GM12878 (cell line): Measurements from ENCODE around the gene MAD2L2. TPM values are rescaled to one million over a fixed set of nuclear protein-coding genes. Genes with fewer than 3 reads are reported as not detected.

Source experiments
- ATAC-seq: fragments of 200-7000 bp; cut with Tn5 transposase; 3 replicates; pipeline ENCODE4 v1.9.1; 2020; ENCODE audit warnings: mild to moderate bottlenecking, moderate library complexity
- BruUV-seq: library from RNA; stranded (reverse); fragments of 400-500 nt; replicated peaks from 2 replicates; lab custom pipeline; 2021; lab: Mats Ljungman, UMichigan
- CTCF ChIA-PET: fragments of 300-600 bp; sonication (Branson Sonifier 250); formaldehyde crosslinking; extraction: SDS; loops from one replicate; lab custom pipeline; 2021; ENCODE audit warnings: inconsistent platforms; lab: Yijun Ruan, JAX
- POLR2A ChIA-PET: fragments of 350-600 bp; formaldehyde crosslinking; extraction: SDS; loops from one replicate; lab custom pipeline; 2021; ENCODE audit warnings: inconsistent platforms; lab: Charles Lee
- RAD21 ChIA-PET: fragments of 300-600 bp; sonication (Branson Sonifier 250); formaldehyde crosslinking; loops from one replicate; lab custom pipeline; 2023; ENCODE audit warnings: antibody characterized with exemption; ENCODE audit not compliant: unreplicated experiment; lab: Charles Lee
- SMC1A ChIA-PET: fragments of 300-600 bp; sonication (Branson Sonifier 250); formaldehyde crosslinking; loops from one replicate; lab custom pipeline; 2023; ENCODE audit not compliant: unreplicated experiment, uncharacterized antibody; lab: Charles Lee
- DNase-seq: peaks from one replicate; pipeline ENCODE4 v3.0.0-alpha.2; 2011; ENCODE audit warnings: low read depth, low spot score
- FAIRE-seq: peaks from 3 replicates; lab custom pipeline; 2011; peaks lifted over from hg19 to GRCh38; lab: Jason Lieb, UNC
- H2AFZ ChIP-seq: 2 replicates; pipeline ENCODE4 v1.6.0; 2011; ENCODE audit warnings: low read depth, low read length, control low read depth; ENCODE audit not compliant: control insufficient read depth
- H3K27ac ChIP-seq: 2 replicates; pipeline ENCODE4 v1.5.1; 2011; ENCODE audit warnings: control low read depth; ENCODE audit not compliant: control insufficient read depth, insufficient read depth
- H3K27me3 ChIP-seq, 2 experiments: replicated peaks in 1 of 2; 2 replicates each; pipeline versions ENCODE4 v1.6.0 to v1.6.1; 2011; ENCODE audit warnings: low read length in 1 of 2; ENCODE audit not compliant: control insufficient read depth in 2 of 2, insufficient read depth in 2 of 2
- H3K36me3 ChIP-seq, 2 experiments: 2 replicates each; pipeline ENCODE4 v1.5.1; 2011; ENCODE audit warnings: low read length in 1 of 2; ENCODE audit not compliant: control insufficient read depth in 2 of 2, insufficient read depth in 2 of 2
- H3K4me1 ChIP-seq: 2 replicates; pipeline ENCODE4 v1.6.1; 2011; ENCODE audit warnings: mild to moderate bottlenecking, low read length, moderate library complexity, mixed read lengths; ENCODE audit not compliant: control insufficient read depth, insufficient read depth
- H3K4me2 ChIP-seq: 2 replicates; pipeline ENCODE4 v1.6.0; 2011; ENCODE audit warnings: control low read depth; ENCODE audit not compliant: control insufficient read depth, insufficient read depth
- H3K4me3 ChIP-seq: fragments of 200-600 bp; sonication (generic); 2 replicates; pipeline ENCODE4 v1.5.1; 2016
- H3K79me2 ChIP-seq: 2 replicates; pipeline ENCODE4 v1.6.0; 2011; ENCODE audit warnings: low read length; ENCODE audit not compliant: control insufficient read depth, insufficient read depth
- H3K9ac ChIP-seq: 2 replicates; pipeline ENCODE4 v1.8.0; 2011; ENCODE audit warnings: low read length, control low read depth, mixed read lengths; ENCODE audit not compliant: control insufficient read depth, insufficient read depth
- H3K9me3 ChIP-seq: replicated peaks from 3 replicates; pipeline ENCODE4 v1.5.1; 2011; ENCODE audit warnings: mild to moderate bottlenecking, low read length; ENCODE audit not compliant: control insufficient read depth, insufficient read depth
- H4K20me1 ChIP-seq: 2 replicates; pipeline ENCODE4 v1.6.0; 2011; ENCODE audit not compliant: control insufficient read depth, insufficient read depth
- ESRRA ChIP-seq: IDR thresholded peaks from 2 replicates; pipeline ENCODE4 v1.6.1; 2012; ENCODE audit warnings: mild to moderate bottlenecking, low read length, improper control_type of control experiment
- ETV6 ChIP-seq, 2 experiments: fragments of 450-650 bp in 1 of 2; IDR thresholded peaks in 1 of 2; conservative IDR thresholded peaks in 1 of 2; 2 replicates each; pipeline ENCODE4 v1.6.1; 2014; ENCODE audit warnings: antibody characterized with exemption in 1 of 2, borderline replicate concordance in 1 of 2, low read depth in 1 of 2, mild to moderate bottlenecking in 1 of 2, moderate library complexity in 1 of 2
- KLF5 ChIP-seq: fragments of 450-650 bp; IDR thresholded peaks from 2 replicates; pipeline ENCODE4 v1.6.1; 2014; ENCODE audit warnings: mild to moderate bottlenecking; ENCODE audit not compliant: partially characterized antibody
- POU2F2 ChIP-seq: IDR thresholded peaks from 3 replicates; pipeline ENCODE4 v1.6.1; 2011; ENCODE audit warnings: low read depth, mild to moderate bottlenecking, low read length, borderline replicate concordance
- RCOR1 ChIP-seq: conservative IDR thresholded peaks from 2 replicates; pipeline ENCODE4 v1.6.1; 2012; ENCODE audit warnings: low read depth, low read length, improper control_type of control experiment
- ZNF24 ChIP-seq: fragments of 450-650 bp; IDR thresholded peaks from 2 replicates; pipeline ENCODE4 v1.6.1; 2017; ENCODE audit warnings: antibody characterized with exemption, mild to moderate bottlenecking
- WGBS: methylation state at CpG from one replicate; pipeline ENCODE4 v1.1.6; 2016; ENCODE audit warnings: low lambda C conversion rate; ENCODE audit not compliant: insufficient replicate concordance, insufficient coverage; ENCODE audit errors: missing lambda C conversion rate; 5-methylcytosine and 5-hydroxymethylcytosine counted together
- in situ Hi-C: fragments of 300-500 bp; cut with MboI; formaldehyde crosslinking; loops from 9 replicates; pipeline ENCODE4 v1.14.3; 2018; ENCODE audit warnings: mixed read lengths
- intact Hi-C: fragments of 100-400 bp; cut with micrococcal nuclease; formaldehyde crosslinking; loops from one replicate; pipeline ENCODE4 v1.14.2; 2022; ENCODE audit not compliant: unreplicated experiment
- polyA plus RNA-seq, 11 experiments: library from polyadenylated mRNA; depleted of rRNA in 4 of 11; unstranded in 6 of 11; stranded (reverse) in 5 of 11; fragments of >200 nt; fragmentation: Nextera tagmentation in 4 of 11; fragmentation: Illumina TruSeq in 1 of 11; extraction: Ambion mirVana in 4 of 11; extraction: Trizol in 1 of 11; gene quantifications; 1 replicate in 1 of 11; 2 replicates in 10 of 11; pipeline versions ENCODE4 v1.2.1 to v1.2.3, GENCODE V29; 2011 to 2016; ENCODE audit warnings: inconsistent platforms in 2 of 11, missing spikeins in 2 of 11, low read depth in 1 of 11
- total RNA-seq, 4 experiments: library from RNA; depleted of rRNA in 3 of 4; stranded (reverse); fragments of >200 nt in 3 of 4; fragmentation: Illumina TruSeq in 1 of 4; extraction: Trizol in 1 of 4; gene quantifications; 2 replicates each; pipeline versions ENCODE4 v1.2.1 to v1.2.3, GENCODE V29; 2013 to 2021
- TF ChIP-seq, protein P1 (sequence below): IDR thresholded peaks from 2 replicates; pipeline ENCODE4 v1.6.1; 2011; ENCODE audit warnings: low read depth, low read length, improper control_type of control experiment, borderline replicate concordance
- TF ChIP-seq, protein P2 (sequence below): fragments of 450-650 bp; IDR thresholded peaks from 2 replicates; pipeline ENCODE4 v1.6.1; 2016; ENCODE audit warnings: mild to moderate bottlenecking
- TF ChIP-seq, protein P3 (sequence below): fragments of 450-650 bp; IDR thresholded peaks from 2 replicates; pipeline ENCODE4 v1.6.1; 2017; ENCODE audit warnings: low read depth, mild to moderate bottlenecking, moderate library complexity
- TF ChIP-seq, protein P4 (sequence below): IDR thresholded peaks from 2 replicates; pipeline ENCODE4 v1.6.1; 2011; ENCODE audit warnings: borderline replicate concordance, low read depth, mild to moderate bottlenecking, moderate library complexity, low read length; ENCODE audit not compliant: insufficient read depth, poor library complexity, severe bottlenecking
- TF ChIP-seq, protein P5 (sequence below): IDR thresholded peaks from 2 replicates; pipeline ENCODE4 v1.6.1; 2012; ENCODE audit warnings: low read depth, low read length, improper control_type of control experiment
- TF ChIP-seq, protein P6 (sequence below): fragments of 450-650 bp; IDR thresholded peaks from 2 replicates; pipeline ENCODE4 v1.6.1; 2017; ENCODE audit warnings: mild to moderate bottlenecking, moderate library complexity

MAD2L2 gene
- total and polyA plus RNA-seq, 10 of the 15 experiments (the other 5 are each of a cell fraction or from before 2014, with no cell fraction given) = 3.5 to 95.0 (median 53.2) TPM

DNA sequence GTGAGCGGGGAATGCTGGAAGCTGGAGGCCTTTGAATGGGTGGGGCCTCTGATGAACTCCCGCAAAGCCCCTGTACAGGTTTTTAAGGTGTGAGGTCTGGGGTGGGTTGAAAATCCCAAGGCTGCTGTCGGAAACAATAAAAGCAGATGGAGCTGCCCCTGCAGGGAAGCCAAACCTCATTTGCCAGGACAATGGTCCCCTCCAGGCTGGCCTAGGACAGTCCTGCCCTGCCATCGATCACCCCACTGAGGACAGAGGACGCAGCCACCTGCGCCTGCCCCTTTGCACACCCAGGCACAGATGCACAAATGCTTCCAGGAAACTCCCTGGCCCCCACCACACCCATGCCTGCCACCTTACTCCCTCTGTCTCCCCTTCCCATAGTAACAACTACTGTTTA is 14.9 kb upstream of the MAD2L2 start:
- Histone ChIP-seq H3K27me3 (peaks cover 6 to 10% of the 10 kb centered on the region in 2 experiments; a peak in 3 of 4 replicates), H4K20me1 (no peaks in the 10 kb centered on the region; the same call in 1 of the 2 replicates), H3K36me3 (no peaks in the 10 kb centered on the region), H3K4me1 (no peaks in the 10 kb centered on the region), H3K4me2 (no peak overlapping the region), H3K9me3 (no peaks in the 10 kb centered on the region), H3K9ac (no peak overlapping the region), H3K79me2 (no peaks in the 10 kb centered on the region), H2AFZ (no peak overlapping the region), H3K27ac (no peak overlapping the region), H3K4me3 (no peak overlapping the region)
- DNase-seq = no peak
- BruUV-seq = no TSS peak
- intact Hi-C loops = no loop called here
- WGBS = 66% methylated on average over 6 of the region's 6 CpGs
- SMC1A ChIA-PET = no interaction called here
- in situ Hi-C loops = no loop called here
- FAIRE-seq = no peak
- CTCF ChIA-PET = no interaction called here
- POLR2A ChIA-PET = no interaction called here
- no peak for ATAC-seq
- RAD21 ChIA-PET = no interaction called here
- TF ChIP-seq ESRRA (no peak), ETV6 (conservative IDR thresholded peaks at IDR 0.05 in 1 of 2, IDR thresholded peaks at IDR 0.05 in 1 of 2; ENCODE audit: borderline replicate concordance in 1 of 2, low read depth in 1 of 2) (no peak), POU2F2 (no peak), ZNF24 (no peak), RCOR1 (no peak), KLF5 (no peak)
- TF ChIP-seq, protein P1, sequence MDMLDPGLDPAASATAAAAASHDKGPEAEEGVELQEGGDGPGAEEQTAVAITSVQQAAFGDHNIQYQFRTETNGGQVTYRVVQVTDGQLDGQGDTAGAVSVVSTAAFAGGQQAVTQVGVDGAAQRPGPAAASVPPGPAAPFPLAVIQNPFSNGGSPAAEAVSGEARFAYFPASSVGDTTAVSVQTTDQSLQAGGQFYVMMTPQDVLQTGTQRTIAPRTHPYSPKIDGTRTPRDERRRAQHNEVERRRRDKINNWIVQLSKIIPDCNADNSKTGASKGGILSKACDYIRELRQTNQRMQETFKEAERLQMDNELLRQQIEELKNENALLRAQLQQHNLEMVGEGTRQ = no peak
- TF ChIP-seq, protein P2, sequence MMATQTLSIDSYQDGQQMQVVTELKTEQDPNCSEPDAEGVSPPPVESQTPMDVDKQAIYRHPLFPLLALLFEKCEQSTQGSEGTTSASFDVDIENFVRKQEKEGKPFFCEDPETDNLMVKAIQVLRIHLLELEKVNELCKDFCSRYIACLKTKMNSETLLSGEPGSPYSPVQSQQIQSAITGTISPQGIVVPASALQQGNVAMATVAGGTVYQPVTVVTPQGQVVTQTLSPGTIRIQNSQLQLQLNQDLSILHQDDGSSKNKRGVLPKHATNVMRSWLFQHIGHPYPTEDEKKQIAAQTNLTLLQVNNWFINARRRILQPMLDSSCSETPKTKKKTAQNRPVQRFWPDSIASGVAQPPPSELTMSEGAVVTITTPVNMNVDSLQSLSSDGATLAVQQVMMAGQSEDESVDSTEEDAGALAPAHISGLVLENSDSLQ = no peak
- TF ChIP-seq, protein P3, sequence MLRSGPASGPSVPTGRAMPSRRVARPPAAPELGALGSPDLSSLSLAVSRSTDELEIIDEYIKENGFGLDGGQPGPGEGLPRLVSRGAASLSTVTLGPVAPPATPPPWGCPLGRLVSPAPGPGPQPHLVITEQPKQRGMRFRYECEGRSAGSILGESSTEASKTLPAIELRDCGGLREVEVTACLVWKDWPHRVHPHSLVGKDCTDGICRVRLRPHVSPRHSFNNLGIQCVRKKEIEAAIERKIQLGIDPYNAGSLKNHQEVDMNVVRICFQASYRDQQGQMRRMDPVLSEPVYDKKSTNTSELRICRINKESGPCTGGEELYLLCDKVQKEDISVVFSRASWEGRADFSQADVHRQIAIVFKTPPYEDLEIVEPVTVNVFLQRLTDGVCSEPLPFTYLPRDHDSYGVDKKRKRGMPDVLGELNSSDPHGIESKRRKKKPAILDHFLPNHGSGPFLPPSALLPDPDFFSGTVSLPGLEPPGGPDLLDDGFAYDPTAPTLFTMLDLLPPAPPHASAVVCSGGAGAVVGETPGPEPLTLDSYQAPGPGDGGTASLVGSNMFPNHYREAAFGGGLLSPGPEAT = no peak
- TF ChIP-seq, protein P4, sequence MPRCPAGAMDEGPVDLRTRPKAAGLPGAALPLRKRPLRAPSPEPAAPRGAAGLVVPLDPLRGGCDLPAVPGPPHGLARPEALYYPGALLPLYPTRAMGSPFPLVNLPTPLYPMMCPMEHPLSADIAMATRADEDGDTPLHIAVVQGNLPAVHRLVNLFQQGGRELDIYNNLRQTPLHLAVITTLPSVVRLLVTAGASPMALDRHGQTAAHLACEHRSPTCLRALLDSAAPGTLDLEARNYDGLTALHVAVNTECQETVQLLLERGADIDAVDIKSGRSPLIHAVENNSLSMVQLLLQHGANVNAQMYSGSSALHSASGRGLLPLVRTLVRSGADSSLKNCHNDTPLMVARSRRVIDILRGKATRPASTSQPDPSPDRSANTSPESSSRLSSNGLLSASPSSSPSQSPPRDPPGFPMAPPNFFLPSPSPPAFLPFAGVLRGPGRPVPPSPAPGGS = no peak
- TF ChIP-seq, protein P5, sequence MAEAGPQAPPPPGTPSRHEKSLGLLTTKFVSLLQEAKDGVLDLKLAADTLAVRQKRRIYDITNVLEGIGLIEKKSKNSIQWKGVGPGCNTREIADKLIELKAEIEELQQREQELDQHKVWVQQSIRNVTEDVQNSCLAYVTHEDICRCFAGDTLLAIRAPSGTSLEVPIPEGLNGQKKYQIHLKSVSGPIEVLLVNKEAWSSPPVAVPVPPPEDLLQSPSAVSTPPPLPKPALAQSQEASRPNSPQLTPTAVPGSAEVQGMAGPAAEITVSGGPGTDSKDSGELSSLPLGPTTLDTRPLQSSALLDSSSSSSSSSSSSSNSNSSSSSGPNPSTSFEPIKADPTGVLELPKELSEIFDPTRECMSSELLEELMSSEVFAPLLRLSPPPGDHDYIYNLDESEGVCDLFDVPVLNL = no peak
- TF ChIP-seq, protein P6, sequence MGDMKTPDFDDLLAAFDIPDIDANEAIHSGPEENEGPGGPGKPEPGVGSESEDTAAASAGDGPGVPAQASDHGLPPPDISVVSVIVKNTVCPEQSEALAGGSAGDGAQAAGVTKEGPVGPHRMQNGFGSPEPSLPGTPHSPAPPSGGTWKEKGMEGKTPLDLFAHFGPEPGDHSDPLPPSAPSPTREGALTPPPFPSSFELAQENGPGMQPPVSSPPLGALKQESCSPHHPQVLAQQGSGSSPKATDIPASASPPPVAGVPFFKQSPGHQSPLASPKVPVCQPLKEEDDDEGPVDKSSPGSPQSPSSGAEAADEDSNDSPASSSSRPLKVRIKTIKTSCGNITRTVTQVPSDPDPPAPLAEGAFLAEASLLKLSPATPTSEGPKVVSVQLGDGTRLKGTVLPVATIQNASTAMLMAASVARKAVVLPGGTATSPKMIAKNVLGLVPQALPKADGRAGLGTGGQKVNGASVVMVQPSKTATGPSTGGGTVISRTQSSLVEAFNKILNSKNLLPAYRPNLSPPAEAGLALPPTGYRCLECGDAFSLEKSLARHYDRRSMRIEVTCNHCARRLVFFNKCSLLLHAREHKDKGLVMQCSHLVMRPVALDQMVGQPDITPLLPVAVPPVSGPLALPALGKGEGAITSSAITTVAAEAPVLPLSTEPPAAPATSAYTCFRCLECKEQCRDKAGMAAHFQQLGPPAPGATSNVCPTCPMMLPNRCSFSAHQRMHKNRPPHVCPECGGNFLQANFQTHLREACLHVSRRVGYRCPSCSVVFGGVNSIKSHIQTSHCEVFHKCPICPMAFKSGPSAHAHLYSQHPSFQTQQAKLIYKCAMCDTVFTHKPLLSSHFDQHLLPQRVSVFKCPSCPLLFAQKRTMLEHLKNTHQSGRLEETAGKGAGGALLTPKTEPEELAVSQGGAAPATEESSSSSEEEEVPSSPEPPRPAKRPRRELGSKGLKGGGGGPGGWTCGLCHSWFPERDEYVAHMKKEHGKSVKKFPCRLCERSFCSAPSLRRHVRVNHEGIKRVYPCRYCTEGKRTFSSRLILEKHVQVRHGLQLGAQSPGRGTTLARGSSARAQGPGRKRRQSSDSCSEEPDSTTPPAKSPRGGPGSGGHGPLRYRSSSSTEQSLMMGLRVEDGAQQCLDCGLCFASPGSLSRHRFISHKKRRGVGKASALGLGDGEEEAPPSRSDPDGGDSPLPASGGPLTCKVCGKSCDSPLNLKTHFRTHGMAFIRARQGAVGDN = no peak
